ENCODE results near the gene MED15.

- TF ChIP-seq POLR2A (IDR thresholded peaks at IDR 0.05) (no peak), POLR2AphosphoS5 (IDR thresholded peaks at IDR 0.05) (no peak)
- TF ChIP-seq, protein P1, sequence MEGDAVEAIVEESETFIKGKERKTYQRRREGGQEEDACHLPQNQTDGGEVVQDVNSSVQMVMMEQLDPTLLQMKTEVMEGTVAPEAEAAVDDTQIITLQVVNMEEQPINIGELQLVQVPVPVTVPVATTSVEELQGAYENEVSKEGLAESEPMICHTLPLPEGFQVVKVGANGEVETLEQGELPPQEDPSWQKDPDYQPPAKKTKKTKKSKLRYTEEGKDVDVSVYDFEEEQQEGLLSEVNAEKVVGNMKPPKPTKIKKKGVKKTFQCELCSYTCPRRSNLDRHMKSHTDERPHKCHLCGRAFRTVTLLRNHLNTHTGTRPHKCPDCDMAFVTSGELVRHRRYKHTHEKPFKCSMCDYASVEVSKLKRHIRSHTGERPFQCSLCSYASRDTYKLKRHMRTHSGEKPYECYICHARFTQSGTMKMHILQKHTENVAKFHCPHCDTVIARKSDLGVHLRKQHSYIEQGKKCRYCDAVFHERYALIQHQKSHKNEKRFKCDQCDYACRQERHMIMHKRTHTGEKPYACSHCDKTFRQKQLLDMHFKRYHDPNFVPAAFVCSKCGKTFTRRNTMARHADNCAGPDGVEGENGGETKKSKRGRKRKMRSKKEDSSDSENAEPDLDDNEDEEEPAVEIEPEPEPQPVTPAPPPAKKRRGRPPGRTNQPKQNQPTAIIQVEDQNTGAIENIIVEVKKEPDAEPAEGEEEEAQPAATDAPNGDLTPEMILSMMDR (IDR thresholded peaks at IDR 0.05): no peak
These were observed 24.2 kb downstream of the MED15 start for GRCh38 chr22:20531404-20532201.
